K562 (cell line): ENCODE data around the gene TBRG1. TPM values are rescaled to one million over a fixed set of nuclear protein-coding genes. Genes with fewer than 3 reads are reported as not detected.

ENCODE experiments used
- ARID2 ChIP-seq: fragments of 450-650 bp; IDR thresholded peaks from 2 replicates; pipeline ENCODE4 v1.6.1; 2017; ENCODE audit warnings: antibody characterized with exemption, mild to moderate bottlenecking
- ARID3A ChIP-seq: IDR thresholded peaks from 2 replicates; pipeline ENCODE4 v1.6.1; 2012; ENCODE audit warnings: low read depth, low read length, improper control_type of control experiment, borderline replicate concordance
- BCL6 ChIP-seq: fragments of 250-450 bp; sonication (Bioruptor Pico); IDR thresholded peaks from 2 replicates; pipeline ENCODE4 v1.4.0; 2020
- ETS2 ChIP-seq: IDR thresholded peaks from 2 replicates; pipeline ENCODE4 v1.6.1; 2016; ENCODE audit warnings: borderline replicate concordance, missing genetic modification characterization, mild to moderate bottlenecking, moderate library complexity, missing compliant biosample characterization; ENCODE audit not compliant: poor library complexity, severe bottlenecking
- HEY1 ChIP-seq: fragments of 250-450 bp; sonication (Bioruptor Pico); IDR thresholded peaks from 2 replicates; pipeline ENCODE4 v1.5.0; 2020; ENCODE audit warnings: mild to moderate bottlenecking, moderate library complexity, borderline replicate concordance
- KLF6 ChIP-seq: fragments of 250-450 bp; sonication (Bioruptor Pico); IDR thresholded peaks from 2 replicates; pipeline ENCODE4 v1.4.0; 2020; ENCODE audit warnings: mild to moderate bottlenecking, moderate library complexity, borderline replicate concordance
- MLX ChIP-seq, 2 experiments: fragments of 450-650 bp in 1 of 2; sonication (generic) in 1 of 2; formaldehyde crosslinking; conservative IDR thresholded peaks; 2 replicates each; pipeline versions ENCODE4 v1.4.0 to v1.8.1; 2020 to 2022; ENCODE audit warnings: mild to moderate bottlenecking in 1 of 2, missing genetic modification reagents in 1 of 2
- NCOA6 ChIP-seq: fragments of 450-650 bp; IDR thresholded peaks from 2 replicates; pipeline ENCODE4 v1.6.1; 2017; ENCODE audit warnings: mild to moderate bottlenecking
- POLR3A ChIP-seq: IDR thresholded peaks from 2 replicates; pipeline ENCODE4 v1.6.1; 2011; ENCODE audit warnings: borderline replicate concordance, mild to moderate bottlenecking, moderate library complexity; ENCODE audit not compliant: insufficient read length, insufficient read depth; ENCODE audit errors: extremely low read depth
- PTBP1 ChIP-seq: fragments of 200-400 bp; formaldehyde crosslinking; IDR thresholded peaks from 2 replicates; pipeline ENCODE4 v1.6.1; 2017; ENCODE audit warnings: low read depth, low read length
- SRSF1 ChIP-seq: fragments of 200-400 bp; formaldehyde crosslinking; IDR thresholded peaks from 2 replicates; pipeline ENCODE4 v1.6.1; 2017; ENCODE audit warnings: mild to moderate bottlenecking, low read depth, low read length, moderate library complexity
- ZBTB1 ChIP-seq: sonication (generic); formaldehyde crosslinking; IDR thresholded peaks from 2 replicates; pipeline ENCODE4 v1.8.1; 2023; ENCODE audit warnings: missing genetic modification reagents, low read depth, mild to moderate bottlenecking, borderline replicate concordance
- ZFP91 ChIP-seq: sonication (generic); formaldehyde crosslinking; IDR thresholded peaks from 2 replicates; pipeline ENCODE4 v1.8.0; 2022; ENCODE audit warnings: mild to moderate bottlenecking, missing genetic modification reagents
- ZSCAN32 ChIP-seq: fragments of 450-650 bp; formaldehyde crosslinking; IDR thresholded peaks from 2 replicates; pipeline ENCODE4 v1.4.0; 2020; ENCODE audit warnings: mild to moderate bottlenecking, moderate library complexity
- polyA plus RNA-seq, 8 experiments: library from polyadenylated mRNA; depleted of rRNA in 4 of 8; stranded (reverse) in 5 of 8; unstranded in 3 of 8; fragments of >200 nt; fragmentation: Nextera tagmentation in 2 of 8; fragmentation: Illumina TruSeq in 1 of 8; extraction: Ambion mirVana in 2 of 8; extraction: Trizol in 1 of 8; gene quantifications; 2 replicates each; pipeline versions ENCODE4 v1.2.1 to v1.2.3, GENCODE V29; 2011 to 2014; ENCODE audit warnings: inconsistent platforms in 1 of 8, missing spikeins in 1 of 8
- total RNA-seq, 7 experiments: library from RNA; depleted of rRNA in 6 of 7; stranded (reverse); fragments of >200 nt in 6 of 7; fragmentation: Illumina TruSeq in 2 of 7; extraction: Trizol in 2 of 7; gene quantifications; 2 replicates each; pipeline versions ENCODE4 v1.2.1 to v1.2.3, GENCODE V29; 2011 to 2021; ENCODE audit warnings: low replicate concordance in 1 of 7
- TF ChIP-seq, protein P1 (sequence below): sonication (generic); formaldehyde crosslinking; IDR thresholded peaks from 2 replicates; pipeline ENCODE4 v1.8.0; 2023; ENCODE audit warnings: missing genetic modification reagents, mild to moderate bottlenecking, borderline replicate concordance

Gene TBRG1
- total and polyA plus RNA-seq, 9 of the 15 experiments (the other 6 are each of a cell fraction or from before 2014, with no cell fraction given): 8.7 to 30.0 (median 20.2) TPM

DNA sequence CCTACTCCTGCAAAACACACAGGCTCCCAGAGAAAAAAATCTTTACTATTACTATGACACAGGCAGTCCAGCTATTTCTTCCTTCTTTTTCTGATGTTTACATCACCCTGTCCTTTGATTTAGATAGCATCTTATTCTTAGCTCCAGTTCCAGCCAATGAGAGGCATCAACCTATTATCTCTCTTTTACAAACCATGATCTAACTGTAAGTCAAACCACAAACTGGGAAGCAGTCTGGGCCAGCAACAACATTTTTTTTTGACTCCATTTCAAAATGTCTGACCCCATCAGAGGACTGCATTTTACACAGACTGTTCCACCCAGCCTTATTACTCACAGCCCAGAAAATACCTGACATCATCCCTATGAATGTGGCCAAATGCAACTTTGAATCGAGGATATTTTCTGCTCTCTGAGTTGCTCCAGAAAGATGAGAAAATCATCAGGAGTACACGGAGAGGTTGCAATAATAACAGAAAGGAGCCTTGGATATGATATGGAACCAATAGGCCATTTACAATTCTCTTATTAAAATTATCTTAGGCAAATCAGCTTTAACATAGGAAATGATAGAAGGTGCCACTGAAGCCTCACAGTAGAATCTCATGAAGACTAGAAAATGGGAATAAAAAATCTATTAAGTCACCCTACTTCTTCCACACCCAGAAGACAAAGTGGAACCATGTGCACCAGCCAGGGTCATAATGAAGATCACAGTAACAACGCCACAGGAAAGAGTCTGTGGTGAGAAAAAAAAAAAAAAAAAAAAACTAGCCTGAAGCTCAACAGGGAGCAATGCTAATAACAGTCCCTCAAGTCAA, 21.2 kb downstream of the TBRG1 start (continued):
- TF ChIP-seq HEY1 (CRISPR knock-in tag): no peak
- no peak for TF ChIP-seq PTBP1
- TF ChIP-seq MLX (CRISPR knock-in tag; conservative IDR thresholded peaks at IDR 0.05): no peak
- no peak for TF ChIP-seq SRSF1
- TF ChIP-seq, protein P1, sequence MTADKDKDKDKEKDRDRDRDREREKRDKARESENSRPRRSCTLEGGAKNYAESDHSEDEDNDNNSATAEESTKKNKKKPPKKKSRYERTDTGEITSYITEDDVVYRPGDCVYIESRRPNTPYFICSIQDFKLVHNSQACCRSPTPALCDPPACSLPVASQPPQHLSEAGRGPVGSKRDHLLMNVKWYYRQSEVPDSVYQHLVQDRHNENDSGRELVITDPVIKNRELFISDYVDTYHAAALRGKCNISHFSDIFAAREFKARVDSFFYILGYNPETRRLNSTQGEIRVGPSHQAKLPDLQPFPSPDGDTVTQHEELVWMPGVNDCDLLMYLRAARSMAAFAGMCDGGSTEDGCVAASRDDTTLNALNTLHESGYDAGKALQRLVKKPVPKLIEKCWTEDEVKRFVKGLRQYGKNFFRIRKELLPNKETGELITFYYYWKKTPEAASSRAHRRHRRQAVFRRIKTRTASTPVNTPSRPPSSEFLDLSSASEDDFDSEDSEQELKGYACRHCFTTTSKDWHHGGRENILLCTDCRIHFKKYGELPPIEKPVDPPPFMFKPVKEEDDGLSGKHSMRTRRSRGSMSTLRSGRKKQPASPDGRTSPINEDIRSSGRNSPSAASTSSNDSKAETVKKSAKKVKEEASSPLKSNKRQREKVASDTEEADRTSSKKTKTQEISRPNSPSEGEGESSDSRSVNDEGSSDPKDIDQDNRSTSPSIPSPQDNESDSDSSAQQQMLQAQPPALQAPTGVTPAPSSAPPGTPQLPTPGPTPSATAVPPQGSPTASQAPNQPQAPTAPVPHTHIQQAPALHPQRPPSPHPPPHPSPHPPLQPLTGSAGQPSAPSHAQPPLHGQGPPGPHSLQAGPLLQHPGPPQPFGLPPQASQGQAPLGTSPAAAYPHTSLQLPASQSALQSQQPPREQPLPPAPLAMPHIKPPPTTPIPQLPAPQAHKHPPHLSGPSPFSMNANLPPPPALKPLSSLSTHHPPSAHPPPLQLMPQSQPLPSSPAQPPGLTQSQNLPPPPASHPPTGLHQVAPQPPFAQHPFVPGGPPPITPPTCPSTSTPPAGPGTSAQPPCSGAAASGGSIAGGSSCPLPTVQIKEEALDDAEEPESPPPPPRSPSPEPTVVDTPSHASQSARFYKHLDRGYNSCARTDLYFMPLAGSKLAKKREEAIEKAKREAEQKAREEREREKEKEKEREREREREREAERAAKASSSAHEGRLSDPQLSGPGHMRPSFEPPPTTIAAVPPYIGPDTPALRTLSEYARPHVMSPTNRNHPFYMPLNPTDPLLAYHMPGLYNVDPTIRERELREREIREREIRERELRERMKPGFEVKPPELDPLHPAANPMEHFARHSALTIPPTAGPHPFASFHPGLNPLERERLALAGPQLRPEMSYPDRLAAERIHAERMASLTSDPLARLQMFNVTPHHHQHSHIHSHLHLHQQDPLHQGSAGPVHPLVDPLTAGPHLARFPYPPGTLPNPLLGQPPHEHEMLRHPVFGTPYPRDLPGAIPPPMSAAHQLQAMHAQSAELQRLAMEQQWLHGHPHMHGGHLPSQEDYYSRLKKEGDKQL (CRISPR knock-in tag): no peak
- no peak for TF ChIP-seq ARID2
- no peak for TF ChIP-seq KLF6
- no peak for TF ChIP-seq ZSCAN32 (CRISPR knock-in tag)
- no peak for TF ChIP-seq NCOA6
- TF ChIP-seq BCL6 (CRISPR knock-in tag): no peak
- no peak for TF ChIP-seq ZBTB1 (CRISPR knock-in tag)
- no peak for TF ChIP-seq ZFP91 (CRISPR knock-in tag)
- no peak for TF ChIP-seq ETS2
- TF ChIP-seq ARID3A: 0 out of 2 replicates have a peak, but pooled peaks have one; percentile 20
- no peak for TF ChIP-seq POLR3A
